SK-N-SH treated with all-trans-retinoic acid at 6 μM for 48 hours (cell line): Measurements from ENCODE around the gene PER2.

Source experiments
- CREB5 ChIP-seq: fragments of 250-450 bp; sonication (Bioruptor Pico); IDR thresholded peaks from 2 replicates; pipeline ENCODE4 v1.5.1; 2020; ENCODE audit warnings: low read depth, mild to moderate bottlenecking, moderate library complexity
- CSRNP3 ChIP-seq: fragments of 250-450 bp; sonication (Bioruptor Pico); IDR thresholded peaks from 2 replicates; pipeline ENCODE4 v1.5.1; 2021; ENCODE audit warnings: mild to moderate bottlenecking, moderate library complexity
- ESRRG ChIP-seq: fragments of 250-450 bp; sonication (Bioruptor Pico); IDR thresholded peaks from 2 replicates; pipeline ENCODE4 v1.6.1; 2021; ENCODE audit warnings: mild to moderate bottlenecking
- GLIS3 ChIP-seq: fragments of 250-450 bp; sonication (Bioruptor Pico); IDR thresholded peaks from 2 replicates; pipeline ENCODE4 v1.5.0; 2020; ENCODE audit warnings: mild to moderate bottlenecking, moderate library complexity
- ISL1 ChIP-seq: fragments of 250-450 bp; sonication (Bioruptor Pico); IDR thresholded peaks from 2 replicates; pipeline ENCODE4 v2.1.2; 2022; ENCODE audit warnings: mild to moderate bottlenecking, moderate library complexity
- PATZ1 ChIP-seq: fragments of 250-450 bp; sonication (Bioruptor Pico); IDR thresholded peaks from 2 replicates; pipeline ENCODE4 v1.8.0; 2020; ENCODE audit warnings: mild to moderate bottlenecking, moderate library complexity, borderline replicate concordance
- PPARA ChIP-seq: fragments of 250-450 bp; sonication (Bioruptor Pico); IDR thresholded peaks from 2 replicates; pipeline ENCODE4 v1.5.0; 2020; ENCODE audit warnings: mild to moderate bottlenecking, borderline replicate concordance
- RARB ChIP-seq: fragments of 250-450 bp; sonication (Bioruptor Pico); IDR thresholded peaks from 2 replicates; pipeline ENCODE4 v1.8.0; 2021; ENCODE audit warnings: mild to moderate bottlenecking, moderate library complexity
- TCF4 ChIP-seq: fragments of 250-450 bp; sonication (Bioruptor Pico); IDR thresholded peaks from 2 replicates; pipeline ENCODE4 v1.8.0; 2021; ENCODE audit warnings: mild to moderate bottlenecking, moderate library complexity, borderline replicate concordance
- TOX ChIP-seq: fragments of 250-450 bp; sonication (Bioruptor Pico); IDR thresholded peaks from 2 replicates; pipeline ENCODE4 v1.8.0; 2021; ENCODE audit warnings: mild to moderate bottlenecking, moderate library complexity, borderline replicate concordance
- TSHZ2 ChIP-seq: fragments of 250-450 bp; sonication (Bioruptor Pico); IDR thresholded peaks from 2 replicates; pipeline ENCODE4 v1.5.0; 2020; ENCODE audit warnings: mild to moderate bottlenecking, moderate library complexity
- ZFP30 ChIP-seq: fragments of 450-650 bp; formaldehyde crosslinking; IDR thresholded peaks from 2 replicates; pipeline ENCODE4 v1.5.0; 2022; ENCODE audit warnings: mild to moderate bottlenecking, moderate library complexity

- no peak for TF ChIP-seq ZFP30 (CRISPR knock-in tag)
- no peak for TF ChIP-seq PATZ1 (CRISPR knock-in tag)
- TF ChIP-seq ESRRG (CRISPR knock-in tag), result no peak
- no peak for TF ChIP-seq CREB5 (CRISPR knock-in tag)
- TF ChIP-seq GLIS3, result no peak
- no peak for TF ChIP-seq RARB
- no peak for TF ChIP-seq TOX (CRISPR knock-in tag)
- TF ChIP-seq TSHZ2, result no peak
- no peak for TF ChIP-seq ISL1 (CRISPR knock-in tag)
- TF ChIP-seq CSRNP3 (CRISPR knock-in tag), result no peak
- no peak for TF ChIP-seq TCF4 (CRISPR knock-in tag)
- TF ChIP-seq PPARA (CRISPR knock-in tag), result no peak
Observed at GRCh38 chr2:238231251-238231793, 57.1 kb downstream of the PER2 start.
